Ascending aorta (tissue), 2 donors: ENCODE data around the gene TNIK. TPM values are rescaled to one million over a fixed set of nuclear protein-coding genes. Genes with fewer than 3 reads are reported as not detected.

ENCODE experiments used
- DNase-seq, 2 donors: peaks; one replicate each; pipeline ENCODE4 v3.0.0-alpha.2; 2019; ENCODE audit warnings: low spot score in 2 of 2
- H3K27ac ChIP-seq, 2 donors: fragments of 200-600 bp; sonication (generic); one replicate each; pipeline ENCODE4 v1.5.1; 2016 to 2017; ENCODE audit warnings: mild to moderate bottlenecking in 1 of 2
- H3K27me3 ChIP-seq: fragments of 200-600 bp; sonication (generic); one replicate; pipeline ENCODE4 v1.5.1; 2017
- H3K36me3 ChIP-seq, 2 donors: fragments of 200-600 bp; sonication (generic); one replicate each; pipeline ENCODE4 v1.5.1; 2016
- H3K4me1 ChIP-seq, 2 donors: fragments of 200-600 bp; sonication (generic); one replicate each; pipeline ENCODE4 v1.5.1; 2016 to 2017; ENCODE audit warnings: mild to moderate bottlenecking in 1 of 2
- H3K4me3 ChIP-seq, 2 donors: fragments of 200-600 bp; sonication (generic); one replicate each; pipeline ENCODE4 v1.5.1; 2016 to 2017; ENCODE audit warnings: mild to moderate bottlenecking in 1 of 2
- H3K9me3 ChIP-seq, 2 donors: fragments of 200-600 bp; sonication (generic); one replicate each; pipeline ENCODE4 v1.5.1; 2016
- intact Hi-C: fragments of 100-400 bp; cut with DNase I; formaldehyde crosslinking; loops from one replicate; pipeline ENCODE4 v1.15.1; 2023
- total RNA-seq: library from RNA; depleted of rRNA; stranded (reverse); fragments of >200 nt; gene quantifications from one replicate; pipeline ENCODE4 v1.1.0, GENCODE V29; 2016
- TF ChIP-seq, protein P1 (sequence below), 3 experiments: fragments of 200-600 bp in 2 of 3; fragments of 450-650 bp in 1 of 3; sonication (generic) in 2 of 3; IDR thresholded peaks; one replicate each; pipeline ENCODE4 v1.5.1; 2016 to 2019; ENCODE audit warnings: antibody characterized with exemption in 3 of 3, mild to moderate bottlenecking in 1 of 3, moderate library complexity in 1 of 3

TNIK gene
- total RNA-seq, 1 donor from 2014 or later = 0.75 TPM

DNA sequence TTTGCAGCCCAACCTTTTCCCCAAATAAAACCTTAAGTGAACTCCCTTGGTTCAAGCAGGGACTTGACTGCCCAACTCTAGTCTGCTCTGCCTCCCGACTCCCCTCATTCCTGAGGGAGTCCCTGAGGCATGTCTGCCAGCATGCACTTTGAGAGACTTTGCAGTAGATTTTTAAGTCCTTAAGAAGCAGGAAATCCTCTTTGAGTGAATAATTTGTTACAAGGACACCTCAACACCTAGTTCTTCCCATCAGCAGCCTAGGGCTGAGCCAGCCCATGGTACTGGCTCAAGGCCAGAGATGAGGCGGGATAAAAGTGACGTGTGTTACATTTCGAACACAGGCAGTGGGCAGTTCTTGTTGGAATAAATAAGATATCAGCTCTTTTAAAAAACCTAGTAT is 229.3 kb downstream of the TNIK start:
- H3K36me3 ChIP-seq = no peaks in the 10 kb centered on the region
- TF ChIP-seq, protein P1, sequence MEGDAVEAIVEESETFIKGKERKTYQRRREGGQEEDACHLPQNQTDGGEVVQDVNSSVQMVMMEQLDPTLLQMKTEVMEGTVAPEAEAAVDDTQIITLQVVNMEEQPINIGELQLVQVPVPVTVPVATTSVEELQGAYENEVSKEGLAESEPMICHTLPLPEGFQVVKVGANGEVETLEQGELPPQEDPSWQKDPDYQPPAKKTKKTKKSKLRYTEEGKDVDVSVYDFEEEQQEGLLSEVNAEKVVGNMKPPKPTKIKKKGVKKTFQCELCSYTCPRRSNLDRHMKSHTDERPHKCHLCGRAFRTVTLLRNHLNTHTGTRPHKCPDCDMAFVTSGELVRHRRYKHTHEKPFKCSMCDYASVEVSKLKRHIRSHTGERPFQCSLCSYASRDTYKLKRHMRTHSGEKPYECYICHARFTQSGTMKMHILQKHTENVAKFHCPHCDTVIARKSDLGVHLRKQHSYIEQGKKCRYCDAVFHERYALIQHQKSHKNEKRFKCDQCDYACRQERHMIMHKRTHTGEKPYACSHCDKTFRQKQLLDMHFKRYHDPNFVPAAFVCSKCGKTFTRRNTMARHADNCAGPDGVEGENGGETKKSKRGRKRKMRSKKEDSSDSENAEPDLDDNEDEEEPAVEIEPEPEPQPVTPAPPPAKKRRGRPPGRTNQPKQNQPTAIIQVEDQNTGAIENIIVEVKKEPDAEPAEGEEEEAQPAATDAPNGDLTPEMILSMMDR (IDR thresholded peaks at IDR 0.05) = no peak

DNA sequence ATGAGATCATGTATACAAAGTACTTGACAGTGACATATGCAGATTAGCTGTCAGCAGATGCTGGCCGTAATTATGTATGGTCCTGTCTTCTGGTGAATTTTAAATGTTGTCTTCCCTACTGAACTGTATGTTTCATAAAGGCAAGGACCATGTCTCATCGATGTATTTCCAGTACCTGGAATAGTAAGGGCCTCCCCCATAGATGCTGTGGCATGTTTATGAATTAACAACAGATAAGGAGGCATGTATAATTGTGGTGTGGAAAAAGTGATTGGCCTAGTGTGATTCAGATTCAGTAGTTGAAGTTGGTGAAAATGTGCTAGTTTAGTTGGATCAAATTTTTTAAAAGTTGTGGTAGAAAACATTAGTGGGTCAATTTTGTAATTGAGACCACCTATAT is 231.0 kb downstream of the TNIK start:
- TF ChIP-seq, protein P1 (IDR thresholded peaks at IDR 0.05) = no peak
- no peak overlapping the region for H3K27ac ChIP-seq

More for the DNA sequence above, 229.3 kb downstream of the TNIK start:
- Histone ChIP-seq H3K4me1 (no peaks in the 10 kb centered on the region), H3K27me3 (no peaks in the 10 kb centered on the region), H3K4me3 (no peak overlapping the region), H3K27ac (no peak overlapping the region), H3K9me3 (no peaks in the 10 kb centered on the region)
- intact Hi-C loops = no loop called here
- DNase-seq = no peak

DNA sequence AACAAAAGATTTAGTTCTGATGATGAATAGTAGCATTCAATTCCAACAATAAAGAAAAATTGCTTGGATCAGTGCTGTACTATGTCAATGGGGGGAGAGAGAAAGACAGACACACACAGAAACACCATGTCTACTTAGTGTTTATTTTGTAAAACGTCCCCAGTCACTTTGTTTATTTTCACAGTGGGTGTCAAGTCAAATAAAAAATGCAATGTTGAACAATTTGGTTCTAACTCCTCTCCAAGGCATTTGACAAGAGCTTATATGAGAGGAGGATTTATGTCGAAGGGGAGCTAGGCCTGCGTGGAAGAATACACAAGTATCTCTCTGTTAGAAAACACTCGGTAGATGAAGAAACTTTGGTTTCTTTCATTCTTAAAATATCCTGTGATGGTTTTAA is 232.0 kb downstream of the TNIK start:
- Histone ChIP-seq H3K4me1 (no peaks in the 10 kb centered on the region), H3K36me3 (no peaks in the 10 kb centered on the region), H3K4me3 (no peak overlapping the region), H3K9me3 (no peaks in the 10 kb centered on the region), H3K27me3 (no peaks in the 10 kb centered on the region), H3K27ac (no peak overlapping the region)
- intact Hi-C loops = no loop called here
- no peak for DNase-seq
- TF ChIP-seq, protein P1 (IDR thresholded peaks at IDR 0.05) = no peak

More for the DNA sequence above, 231.0 kb downstream of the TNIK start:
- H3K27me3 ChIP-seq = no peaks in the 10 kb centered on the region
- intact Hi-C loops = no loop called here
- H3K4me1 ChIP-seq = no peaks in the 10 kb centered on the region
- H3K36me3 ChIP-seq = no peaks in the 10 kb centered on the region
- DNase-seq = no peak
- H3K4me3 ChIP-seq = no peak overlapping the region
- H3K9me3 ChIP-seq = no peaks in the 10 kb centered on the region

DNA sequence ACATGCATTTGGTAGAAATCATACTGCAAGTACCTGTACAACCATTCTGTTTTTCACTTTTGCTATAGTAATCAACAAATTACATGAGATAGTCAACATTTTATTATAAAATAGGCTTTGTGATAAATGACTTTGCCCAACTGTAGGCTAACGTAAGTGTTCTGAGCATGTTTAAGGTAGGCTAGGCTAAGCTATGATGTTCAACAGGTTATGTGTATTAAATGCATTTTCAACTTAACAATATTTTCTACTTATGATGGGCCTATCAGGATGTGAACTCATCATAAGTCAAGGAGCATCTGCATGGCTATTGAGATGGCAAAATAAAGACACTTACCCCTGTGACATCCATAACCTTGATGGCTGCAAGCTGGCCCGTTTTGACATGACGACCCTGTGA is 232.4 kb downstream of the TNIK start:
- Histone ChIP-seq H3K36me3 (no peaks in the 10 kb centered on the region), H3K27ac (no peak overlapping the region), H3K9me3 (no peaks in the 10 kb centered on the region), H3K4me1 (no peaks in the 10 kb centered on the region), H3K4me3 (no peak overlapping the region), H3K27me3 (no peaks in the 10 kb centered on the region)
- TF ChIP-seq, protein P1 (IDR thresholded peaks at IDR 0.05) = no peak
- no peak for DNase-seq
- intact Hi-C loops = no loop called here

DNA sequence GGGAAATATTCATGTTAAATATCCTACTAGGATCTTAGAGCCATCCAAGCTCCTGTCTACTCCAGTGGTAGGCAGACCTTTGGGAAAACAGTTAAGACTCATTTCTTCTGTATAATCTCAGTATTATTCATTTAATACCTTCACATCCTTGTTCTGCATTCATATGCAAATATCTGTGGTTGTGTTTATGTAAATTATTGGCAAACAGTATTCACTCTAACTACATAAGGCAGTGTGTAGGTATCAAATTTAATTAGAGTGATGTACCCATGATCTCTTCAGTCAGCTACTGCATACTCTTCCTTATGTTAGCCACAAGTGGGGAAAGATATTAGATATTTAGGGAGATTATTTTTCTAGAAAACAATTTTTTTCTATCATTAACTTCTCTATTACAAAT is 232.8 kb downstream of the TNIK start:
- Histone ChIP-seq H3K4me1 (no peaks in the 10 kb centered on the region), H3K4me3 (no peak overlapping the region), H3K27ac (no peak overlapping the region), H3K27me3 (no peaks in the 10 kb centered on the region), H3K36me3 (no peaks in the 10 kb centered on the region), H3K9me3 (no peaks in the 10 kb centered on the region)
- no peak for DNase-seq
- TF ChIP-seq, protein P1 (IDR thresholded peaks at IDR 0.05) = no peak
- intact Hi-C loops = no loop called here

DNA sequence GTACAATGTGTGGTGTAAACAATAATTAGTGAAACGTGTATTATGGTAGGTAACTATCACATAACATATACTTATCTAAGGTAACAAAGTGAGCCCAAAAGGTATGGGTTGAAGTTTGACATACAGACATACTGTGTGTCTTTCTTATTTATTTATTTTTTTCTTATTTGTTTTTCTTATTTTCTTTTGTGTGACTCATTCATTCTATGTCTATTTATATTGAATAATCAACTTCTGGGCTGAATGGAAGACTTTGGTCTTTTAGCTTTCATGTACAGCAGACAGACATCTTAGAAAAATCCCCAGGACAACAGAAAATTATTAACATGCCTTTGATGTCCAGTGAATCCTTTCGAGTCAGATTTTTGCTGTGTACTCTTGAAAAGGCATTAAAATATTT is 233.4 kb downstream of the TNIK start:
- Histone ChIP-seq H3K4me1 (no peaks in the 10 kb centered on the region), H3K4me3 (no peak overlapping the region), H3K27ac (no peak overlapping the region), H3K36me3 (no peaks in the 10 kb centered on the region), H3K27me3 (no peaks in the 10 kb centered on the region), H3K9me3 (no peaks in the 10 kb centered on the region)
- DNase-seq = no peak
- TF ChIP-seq, protein P1 (IDR thresholded peaks at IDR 0.05) = no peak
- intact Hi-C loops = no loop called here
